ENCODE results near the gene BTG1. TPM values are rescaled to one million over a fixed set of nuclear protein-coding genes. Genes with fewer than 3 reads are reported as not detected.

Gene BTG1
- polyA plus RNA-seq, 3 donors, result 189 to 242 (median 192) TPM

DNA sequence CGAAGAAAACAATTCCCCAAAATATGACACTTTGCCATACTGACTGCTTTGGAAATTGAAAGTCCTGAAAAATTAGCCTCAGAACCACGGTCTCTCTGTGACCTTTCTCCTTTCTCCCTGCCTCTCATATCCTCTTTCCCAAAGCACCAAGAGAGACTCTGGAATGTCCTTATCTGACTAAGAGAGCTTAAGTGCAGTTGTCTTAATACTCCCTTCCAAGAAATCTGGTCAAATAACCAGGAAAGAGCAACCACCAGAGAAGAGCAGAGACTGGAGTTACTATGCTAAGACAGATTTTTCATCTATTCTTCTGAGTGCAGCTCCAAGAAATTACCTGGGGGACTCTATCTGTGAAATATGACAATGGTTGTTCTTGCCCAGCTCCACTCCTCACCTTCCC, 10.5 kb upstream of the BTG1 start:
- peaks cover 34 to 52% of the 10 kb centered on the region in 2 donors for H3K4me1 ChIP-seq (ENCODE audit: control insufficient read depth in 1 of 2, insufficient read depth in 2 of 2, low read length in 2 of 2)
- H3K36me3 Mint-ChIP-seq, result peaks cover 0 to 3% of the 10 kb centered on the region in 2 donors
- peak overlapping the region in 1 of 7 donors; percentile 92 for H3K27ac Mint-ChIP-seq
- intact Hi-C loops (cut with micrococcal nuclease), result loop anchor here in 1 of 2 donors (10.0 kb wide), 1 partner anchor 49 kb away; no protein-coding TSS in a partner anchor
- H3K4me1 Mint-ChIP-seq, result peaks cover 48% of the 10 kb centered on the region
- no peaks in the 10 kb centered on the region for H4K20me1 ChIP-seq (ENCODE audit: insufficient read depth, low read length)
- H3K4me2 ChIP-seq (replicated peaks; ENCODE audit: extremely low read depth, low read length, poor library complexity, severe bottlenecking), result no peak overlapping the region
- no peaks in the 10 kb centered on the region for H3K27me3 Mint-ChIP-seq (ENCODE audit: low read depth in 3 of 3)
- H3K9me3 ChIP-seq (replicated peaks in 1 of 2; ENCODE audit: control insufficient read depth in 1 of 2, insufficient read depth in 1 of 2, low read length in 2 of 2), result no peaks in the 10 kb centered on the region
- TF ChIP-seq, protein P1, sequence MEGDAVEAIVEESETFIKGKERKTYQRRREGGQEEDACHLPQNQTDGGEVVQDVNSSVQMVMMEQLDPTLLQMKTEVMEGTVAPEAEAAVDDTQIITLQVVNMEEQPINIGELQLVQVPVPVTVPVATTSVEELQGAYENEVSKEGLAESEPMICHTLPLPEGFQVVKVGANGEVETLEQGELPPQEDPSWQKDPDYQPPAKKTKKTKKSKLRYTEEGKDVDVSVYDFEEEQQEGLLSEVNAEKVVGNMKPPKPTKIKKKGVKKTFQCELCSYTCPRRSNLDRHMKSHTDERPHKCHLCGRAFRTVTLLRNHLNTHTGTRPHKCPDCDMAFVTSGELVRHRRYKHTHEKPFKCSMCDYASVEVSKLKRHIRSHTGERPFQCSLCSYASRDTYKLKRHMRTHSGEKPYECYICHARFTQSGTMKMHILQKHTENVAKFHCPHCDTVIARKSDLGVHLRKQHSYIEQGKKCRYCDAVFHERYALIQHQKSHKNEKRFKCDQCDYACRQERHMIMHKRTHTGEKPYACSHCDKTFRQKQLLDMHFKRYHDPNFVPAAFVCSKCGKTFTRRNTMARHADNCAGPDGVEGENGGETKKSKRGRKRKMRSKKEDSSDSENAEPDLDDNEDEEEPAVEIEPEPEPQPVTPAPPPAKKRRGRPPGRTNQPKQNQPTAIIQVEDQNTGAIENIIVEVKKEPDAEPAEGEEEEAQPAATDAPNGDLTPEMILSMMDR (IDR thresholded peaks at IDR 0.05), result no peak
- no peak overlapping the region for H3K4me3 ChIP-seq (replicated peaks in 1 of 3; ENCODE audit: low read depth in 2 of 3, low read length in 3 of 3)
- no peak overlapping the region for H3K9ac ChIP-seq (ENCODE audit: insufficient read depth, low read length, poor library complexity, severe bottlenecking)
- peaks cover 0 to 2% (median 0%) of the 10 kb centered on the region in 7 donors for H3K9me3 Mint-ChIP-seq
- H3K27ac ChIP-seq (ENCODE audit: low read depth in 1 of 2, low read length in 2 of 2), result peak overlapping the region in 1 of 2 donors; percentile 49
- H2AFZ ChIP-seq (ENCODE audit: insufficient read depth, low read depth, low read length, poor library complexity, severe bottlenecking), result no peak overlapping the region
- DNase-seq, result no peak
- 100% methylated on average over 1 of the region's 2 CpGs for WGBS (ENCODE audit: insufficient coverage)
- H3K79me2 ChIP-seq (ENCODE audit: insufficient read depth, low read length), result no peaks in the 10 kb centered on the region
- H3K4me3 Mint-ChIP-seq, result no peak overlapping the region
- H3K27me3 ChIP-seq (ENCODE audit: control insufficient read depth in 2 of 2, insufficient read depth in 2 of 2, low read length in 2 of 2), result no peaks in the 10 kb centered on the region
- H3K36me3 ChIP-seq (replicated peaks in 1 of 2; ENCODE audit: control insufficient read depth in 1 of 2, insufficient read depth in 2 of 2, low read length in 2 of 2), result no peaks in the 10 kb centered on the region

DNA sequence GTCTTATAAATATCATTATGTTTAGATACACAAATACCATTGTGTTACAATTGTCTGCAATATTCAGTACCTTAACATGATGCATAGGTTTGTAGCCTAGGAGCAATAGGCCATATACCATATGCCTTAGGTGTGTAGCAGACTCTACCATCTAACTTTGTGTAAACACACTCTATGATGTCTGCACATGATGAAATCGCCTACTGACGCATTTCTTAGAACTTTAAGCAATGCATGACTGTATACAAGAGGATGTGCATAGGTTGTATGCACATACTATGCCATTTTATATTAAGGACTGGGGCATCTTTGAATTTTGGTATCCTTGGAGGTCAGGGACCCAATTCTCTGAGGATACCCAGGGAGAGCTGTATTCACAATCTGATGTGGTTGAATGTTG, 10.1 kb upstream of the BTG1 start:
- H3K27ac Mint-ChIP-seq, result peak overlapping the region in 1 of 7 donors; percentile 67
- TF ChIP-seq, protein P1 (IDR thresholded peaks at IDR 0.05), result no peak
- H3K79me2 ChIP-seq (ENCODE audit: insufficient read depth, low read length), result no peaks in the 10 kb centered on the region
- H3K4me1 ChIP-seq (ENCODE audit: control insufficient read depth in 1 of 2, insufficient read depth in 2 of 2, low read length in 2 of 2), result peaks cover 34 to 48% of the 10 kb centered on the region in 2 donors
- intact Hi-C loops (cut with micrococcal nuclease), result loop anchor here in 1 of 2 donors (10.0 kb wide), 1 partner anchor 49 kb away; no protein-coding TSS in a partner anchor
- no peak overlapping the region for H3K4me2 ChIP-seq (replicated peaks; ENCODE audit: extremely low read depth, low read length, poor library complexity, severe bottlenecking)
- no peaks in the 10 kb centered on the region for H4K20me1 ChIP-seq (ENCODE audit: insufficient read depth, low read length)
- no peaks in the 10 kb centered on the region for H3K27me3 ChIP-seq (ENCODE audit: control insufficient read depth in 2 of 2, insufficient read depth in 2 of 2, low read length in 2 of 2)
- no peaks in the 10 kb centered on the region for H3K27me3 Mint-ChIP-seq (ENCODE audit: low read depth in 3 of 3)
- peaks cover 44% of the 10 kb centered on the region for H3K4me1 Mint-ChIP-seq
- H3K4me3 ChIP-seq (replicated peaks in 1 of 3; ENCODE audit: low read depth in 2 of 3, low read length in 3 of 3), result no peak overlapping the region
- H3K27ac ChIP-seq (ENCODE audit: low read depth in 1 of 2, low read length in 2 of 2), result no peak overlapping the region
- peaks cover 0 to 4% of the 10 kb centered on the region in 2 donors for H3K36me3 Mint-ChIP-seq
- no peak overlapping the region for H3K9ac ChIP-seq (ENCODE audit: insufficient read depth, low read length, poor library complexity, severe bottlenecking)
- peaks cover 0 to 2% (median 0%) of the 10 kb centered on the region in 7 donors for H3K9me3 Mint-ChIP-seq
- H3K4me3 Mint-ChIP-seq, result no peak overlapping the region
- no peak for DNase-seq
- WGBS (ENCODE audit: insufficient coverage), result no CpG with 5 or more reads among the region's 2 CpGs
- no peak overlapping the region for H2AFZ ChIP-seq (ENCODE audit: insufficient read depth, low read depth, low read length, poor library complexity, severe bottlenecking)
- no peaks in the 10 kb centered on the region for H3K36me3 ChIP-seq (replicated peaks in 1 of 2; ENCODE audit: control insufficient read depth in 1 of 2, insufficient read depth in 2 of 2, low read length in 2 of 2)
- H3K9me3 ChIP-seq (replicated peaks in 1 of 2; ENCODE audit: control insufficient read depth in 1 of 2, insufficient read depth in 1 of 2, low read length in 2 of 2), result no peaks in the 10 kb centered on the region

All from CD14-positive monocyte (primary cell).